HepG2 (cell line): ENCODE data around the gene SKI. TPM values are rescaled to one million over a fixed set of nuclear protein-coding genes. Genes with fewer than 3 reads are reported as not detected.
A peak's percentile ranks its signal among the peaks of the same experiment; 100 is the strongest.

Source experiments
- CREM ChIP-seq, 2 experiments: sonication (generic) in 1 of 2; formaldehyde crosslinking in 1 of 2; IDR thresholded peaks; 2 replicates each; pipeline versions ENCODE4 v1.4.0 to v1.6.1; 2016 to 2020; ENCODE audit warnings: antibody characterized with exemption in 1 of 2, mild to moderate bottlenecking in 1 of 2, missing genetic modification reagents in 1 of 2
- ESRRA ChIP-seq: sonication (generic); formaldehyde crosslinking; IDR thresholded peaks from 2 replicates; pipeline ENCODE4 v1.5.1; 2020; ENCODE audit warnings: mild to moderate bottlenecking, low read depth, missing genetic modification reagents
- ETS1 ChIP-seq: sonication (generic); formaldehyde crosslinking; IDR thresholded peaks from 2 replicates; pipeline ENCODE4 v1.4.0; 2020; ENCODE audit warnings: missing genetic modification reagents
- HIVEP1 ChIP-seq: sonication (generic); formaldehyde crosslinking; IDR thresholded peaks from 2 replicates; pipeline ENCODE4 v1.4.0; 2020; ENCODE audit warnings: mild to moderate bottlenecking, missing genetic modification reagents
- KDM4B ChIP-seq: sonication (generic); formaldehyde crosslinking; IDR thresholded peaks from 2 replicates; pipeline ENCODE4 v1.4.0; 2020; ENCODE audit warnings: missing genetic modification reagents
- KDM6A ChIP-seq: IDR thresholded peaks from 2 replicates; pipeline ENCODE4 v1.6.1; 2016; ENCODE audit warnings: low read depth
- KMT2A ChIP-seq: sonication (generic); formaldehyde crosslinking; IDR thresholded peaks from 2 replicates; pipeline ENCODE4 v1.4.0; 2020; ENCODE audit warnings: missing genetic modification reagents
- LCORL ChIP-seq, 2 experiments: fragments of 450-650 bp in 1 of 2; sonication (generic) in 1 of 2; formaldehyde crosslinking in 1 of 2; IDR thresholded peaks; 2 replicates each; pipeline versions ENCODE4 v1.5.0 to v1.6.1; 2017 to 2020; ENCODE audit warnings: antibody characterized with exemption in 1 of 2, missing genetic modification reagents in 1 of 2
- MBD4 ChIP-seq: IDR thresholded peaks from 2 replicates; pipeline ENCODE4 v1.6.1; 2012; ENCODE audit warnings: low read length, inconsistent platforms, borderline replicate concordance
- PPARG ChIP-seq: conservative IDR thresholded peaks from 2 replicates; pipeline ENCODE4 v1.6.1; 2016; ENCODE audit warnings: missing biosample characterization, missing genetic modification reagents
- PTBP1 ChIP-seq: fragments of 200-400 bp; formaldehyde crosslinking; IDR thresholded peaks from 2 replicates; pipeline ENCODE4 v1.6.1; 2018; ENCODE audit warnings: low read length, low read depth; ENCODE audit not compliant: poor library complexity, severe bottlenecking
- ZEB1 ChIP-seq: IDR thresholded peaks from 2 replicates; pipeline ENCODE4 v1.6.1; 2012; ENCODE audit warnings: mild to moderate bottlenecking, low read depth, inconsistent platforms; ENCODE audit not compliant: insufficient replicate concordance
- ZNF142 ChIP-seq: sonication (generic); formaldehyde crosslinking; IDR thresholded peaks from 2 replicates; pipeline ENCODE4 v1.4.0; 2020; ENCODE audit warnings: missing genetic modification reagents
- ZNF317 ChIP-seq: sonication (generic); formaldehyde crosslinking; IDR thresholded peaks from 2 replicates; pipeline ENCODE4 v1.5.0; 2020; ENCODE audit warnings: mild to moderate bottlenecking, missing genetic modification reagents
- ZNF382 ChIP-seq: sonication (generic); formaldehyde crosslinking; IDR thresholded peaks from 2 replicates; pipeline ENCODE4 v1.5.0; 2020; ENCODE audit warnings: missing genetic modification reagents, mild to moderate bottlenecking, borderline replicate concordance
- ZNF431 ChIP-seq: sonication (generic); formaldehyde crosslinking; IDR thresholded peaks from 2 replicates; pipeline ENCODE4 v1.9.0; 2022; ENCODE audit warnings: missing genetic modification reagents, low read depth, mild to moderate bottlenecking, borderline replicate concordance
- ZNF460 ChIP-seq: sonication (generic); formaldehyde crosslinking; IDR thresholded peaks from 2 replicates; pipeline ENCODE4 v1.5.1; 2020; ENCODE audit warnings: missing genetic modification reagents, mild to moderate bottlenecking, borderline replicate concordance
- ZUFSP ChIP-seq: sonication (generic); formaldehyde crosslinking; IDR thresholded peaks from 2 replicates; pipeline ENCODE4 v1.9.0; 2021; ENCODE audit warnings: missing genetic modification reagents, mild to moderate bottlenecking, borderline replicate concordance
- polyA plus RNA-seq, 8 experiments: library from polyadenylated mRNA; depleted of rRNA in 3 of 8; stranded (reverse) in 7 of 8; unstranded in 1 of 8; fragments of >200 nt; fragmentation: Illumina TruSeq in 4 of 8; extraction: Trizol in 4 of 8; gene quantifications; 2 replicates each; pipeline versions ENCODE4 v1.2.1 to v1.2.3, GENCODE V29; 2011 to 2016; ENCODE audit warnings: low read depth in 4 of 8, missing spikeins in 1 of 8, mixed read lengths in 1 of 8; ENCODE audit not compliant: insufficient read depth in 1 of 8
- total RNA-seq, 5 experiments: library from RNA; depleted of rRNA; stranded (reverse); fragments of >200 nt; fragmentation: Illumina TruSeq; extraction: Trizol; gene quantifications; 2 replicates each; pipeline ENCODE4 v1.2.3, GENCODE V29; 2016; ENCODE audit warnings: low read depth in 1 of 5
- TF ChIP-seq, protein P1 (sequence below): sonication (generic); formaldehyde crosslinking; IDR thresholded peaks from 2 replicates; pipeline ENCODE4 v1.5.1; 2020; ENCODE audit warnings: mild to moderate bottlenecking, missing genetic modification reagents, borderline replicate concordance

Gene SKI
- total and polyA plus RNA-seq, 2 of the 13 experiments (the other 11 are each of a cell fraction or from before 2014, with no cell fraction given) = 4.7 to 6.9 TPM

- no peak for TF ChIP-seq KDM6A (CRISPR knock-in tag)
- no peak for TF ChIP-seq KDM4B (CRISPR knock-in tag)
- TF ChIP-seq MBD4 = no peak
- peak; percentile 51; the same call in 1 of the 2 replicates for TF ChIP-seq KMT2A (CRISPR knock-in tag)
- no peak for TF ChIP-seq PPARG (CRISPR knock-in tag)
- TF ChIP-seq, protein P1, sequence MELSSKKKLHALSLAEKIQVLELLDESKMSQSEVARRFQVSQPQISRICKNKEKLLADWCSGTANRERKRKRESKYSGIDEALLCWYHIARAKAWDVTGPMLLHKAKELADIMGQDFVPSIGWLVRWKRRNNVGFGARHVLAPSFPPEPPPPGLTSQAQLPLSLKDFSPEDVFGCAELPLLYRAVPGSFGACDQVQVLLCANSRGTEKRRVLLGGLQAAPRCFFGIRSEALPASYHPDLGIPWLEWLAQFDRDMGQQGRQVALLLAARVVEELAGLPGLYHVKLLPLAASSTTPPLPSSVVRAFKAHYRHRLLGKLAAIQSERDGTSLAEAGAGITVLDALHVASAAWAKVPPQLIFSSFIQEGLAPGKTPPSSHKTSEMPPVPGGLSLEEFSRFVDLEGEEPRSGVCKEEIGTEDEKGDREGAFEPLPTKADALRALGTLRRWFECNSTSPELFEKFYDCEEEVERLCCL (CRISPR knock-in tag) = no peak
- TF ChIP-seq ZNF460 (CRISPR knock-in tag) = no peak
- TF ChIP-seq LCORL (IDR thresholded peaks at IDR 0.05) = no peak
- 0 out of 2 replicates have a peak, but pooled peaks have one; percentile 41 for TF ChIP-seq LCORL (CRISPR knock-in tag; IDR thresholded peaks at IDR 0.05)
- no peak for TF ChIP-seq ZEB1
- TF ChIP-seq ESRRA (CRISPR knock-in tag) = no peak
- no peak for TF ChIP-seq PTBP1
- TF ChIP-seq ZNF431 (CRISPR knock-in tag) = 0 out of 2 replicates have a peak, but pooled peaks have one; percentile 19
- peak; percentile 96 for TF ChIP-seq ZNF142
- no peak for TF ChIP-seq ETS1 (CRISPR knock-in tag)
- 0 out of 2 replicates have a peak, but pooled peaks have one; percentile 2 for TF ChIP-seq ZNF317
- TF ChIP-seq CREM (IDR thresholded peaks at IDR 0.05) = no peak
- TF ChIP-seq CREM (CRISPR knock-in tag; IDR thresholded peaks at IDR 0.05) = no peak
- TF ChIP-seq HIVEP1 (CRISPR knock-in tag) = 0 out of 2 replicates have a peak, but pooled peaks have one; percentile 8
- no peak for TF ChIP-seq ZUFSP (CRISPR knock-in tag)
- TF ChIP-seq ZNF382 (CRISPR knock-in tag) = no peak
Observed at GRCh38 chr1:2234762-2235113, 6.6 kb downstream of the SKI start (continued).
